ENCODE results near the gene GOLGA8A.
"Not testable (repeated sequence)": the region's sequence is repeated elsewhere in the genome, so short reads cannot be mapped to it uniquely, and the experiment has no call there.

The GOLGA8A gene

GRCh38 chr15:34436126-34436955 is 1.3 kb downstream of the GOLGA8A start:
- no peak for DNase-seq (ENCODE audit: low read depth)
- TF ChIP-seq CTCF (IDR thresholded peaks at IDR 0.05; ENCODE audit: low read length, missing control alignments) = no peak
- peak overlapping the region; percentile 66 for H3K4me3 ChIP-seq (replicated peaks; ENCODE audit: low read depth, low read length)

GRCh38 chr15:34435658-34436057 is 1.9 kb downstream of the GOLGA8A start:
- no peak for TF ChIP-seq CTCF (IDR thresholded peaks at IDR 0.05; ENCODE audit: low read length, missing control alignments)
- H3K4me3 ChIP-seq (replicated peaks; ENCODE audit: low read depth, low read length) = no peak overlapping the region
- no peak for DNase-seq (ENCODE audit: low read depth)

GRCh38 chr15:34434627-34435305 is 2.8 kb downstream of the GOLGA8A start:
- no peak for DNase-seq (ENCODE audit: low read depth)
- no peak overlapping the region for H3K4me3 ChIP-seq (replicated peaks; ENCODE audit: low read depth, low read length)
- TF ChIP-seq CTCF (IDR thresholded peaks at IDR 0.05; ENCODE audit: low read length, missing control alignments) = no peak

GRCh38 chr15:34433956-34434626 is 3.5 kb downstream of the GOLGA8A start:
- not testable (repeated sequence) for DNase-seq (ENCODE audit: low read depth)

GRCh38 chr15:34430642-34431041 is 7.0 kb downstream of the GOLGA8A start:
- DNase-seq (ENCODE audit: low read depth); H3K4me3 ChIP-seq (replicated peaks; ENCODE audit: low read depth, low read length): not testable (repeated sequence)

More at GRCh38 chr15:34433956-34434626, 3.5 kb downstream of the GOLGA8A start:
- H3K4me3 ChIP-seq (replicated peaks; ENCODE audit: low read depth, low read length) = not testable (repeated sequence)

GRCh38 chr15:34423425-34424090 is 14.1 kb downstream of the GOLGA8A start:
- DNase-seq (ENCODE audit: low read depth); H3K4me3 ChIP-seq (replicated peaks; ENCODE audit: low read depth, low read length): not testable (repeated sequence)

- H3K4me3 ChIP-seq (replicated peaks; ENCODE audit: low read depth, low read length) = not testable (repeated sequence)
Observed at GRCh38 chr15:34420953-34421352, 16.7 kb downstream of the GOLGA8A start.

GRCh38 chr15:34418435-34418834 is 19.2 kb downstream of the GOLGA8A start:
- DNase-seq (ENCODE audit: low read depth); H3K4me3 ChIP-seq (replicated peaks; ENCODE audit: low read depth, low read length): not testable (repeated sequence)

More at GRCh38 chr15:34420953-34421352, 16.7 kb downstream of the GOLGA8A start:
- not testable (repeated sequence) for DNase-seq (ENCODE audit: low read depth)

GRCh38 chr15:34409511-34409910 is 28.1 kb downstream of the GOLGA8A start:
- not testable (repeated sequence) for H3K4me3 ChIP-seq (replicated peaks; ENCODE audit: low read depth, low read length); DNase-seq (ENCODE audit: low read depth)

- not testable (repeated sequence) for DNase-seq (ENCODE audit: low read depth); H3K4me3 ChIP-seq (replicated peaks; ENCODE audit: low read depth, low read length)
Observed at GRCh38 chr15:34408973-34409372, 28.6 kb downstream of the GOLGA8A start.

GRCh38 chr15:34403899-34404298 is 33.7 kb downstream of the GOLGA8A start:
- not testable (repeated sequence) for DNase-seq (ENCODE audit: low read depth); H3K4me3 ChIP-seq (replicated peaks; ENCODE audit: low read depth, low read length)

GRCh38 chr15:34403160-34403598 is 34.4 kb downstream of the GOLGA8A start:
- H3K4me3 ChIP-seq (replicated peaks; ENCODE audit: low read depth, low read length); DNase-seq (ENCODE audit: low read depth): not testable (repeated sequence)

- H3K4me3 ChIP-seq (replicated peaks; ENCODE audit: low read depth, low read length); DNase-seq (ENCODE audit: low read depth): not testable (repeated sequence)
Observed at GRCh38 chr15:34397637-34398259, 39.9 kb downstream of the GOLGA8A start.

GRCh38 chr15:34392981-34393380 is 44.6 kb downstream of the GOLGA8A start:
- DNase-seq (ENCODE audit: low read depth); H3K4me3 ChIP-seq (replicated peaks; ENCODE audit: low read depth, low read length): not testable (repeated sequence)
